Testis (tissue), 3 donors: ENCODE measurements around the gene GALNT18. TPM values are rescaled to one million over a fixed set of nuclear protein-coding genes. Genes with fewer than 3 reads are reported as not detected.

Experiments
- DNase-seq: peaks from one replicate; pipeline ENCODE4 v3.0.0-alpha.2; 2019
- H3K27ac ChIP-seq, 2 donors: fragments of 200-600 bp; sonication (generic); one replicate each; pipeline ENCODE4 v1.5.1; 2019
- H3K27me3 ChIP-seq: fragments of 200-600 bp; sonication (generic); one replicate; pipeline ENCODE4 v1.5.1; 2019
- H3K36me3 ChIP-seq: fragments of 200-600 bp; sonication (generic); one replicate; pipeline ENCODE4 v1.5.1; 2017; ENCODE audit warnings: low read depth; ENCODE audit errors: missing control alignments
- H3K4me1 ChIP-seq: fragments of 200-600 bp; sonication (generic); one replicate; pipeline ENCODE4 v1.5.1; 2019
- H3K4me3 ChIP-seq, 2 donors: fragments of 200-600 bp; sonication (generic); one replicate each; pipeline ENCODE4 v1.5.1; 2017 to 2019
- H3K9me3 ChIP-seq: fragments of 200-600 bp; sonication (generic); one replicate; pipeline ENCODE4 v1.5.1; 2017
- POLR2A ChIP-seq: fragments of 450-650 bp; IDR thresholded peaks from one replicate; pipeline ENCODE4 v1.6.1; 2017; ENCODE audit warnings: antibody characterized with exemption, mild to moderate bottlenecking, moderate library complexity
- WGBS, 2 donors: methylation state at CpG; one replicate each; pipeline ENCODE4 v1.1.5; 2018; 5-methylcytosine and 5-hydroxymethylcytosine counted together
- intact Hi-C: fragments of 100-400 bp; cut with DNase I; formaldehyde crosslinking; loops from one replicate; pipeline ENCODE4 v1.15.1; 2023; ENCODE audit warnings: low total_unique reads
- polyA plus RNA-seq: library from polyadenylated mRNA; stranded (reverse); fragments of 350-450 nt; fragmentation: Illumina TruSeq; extraction: RNeasy Lipid Tissue Mini Kit (QIAGEN cat#74804); gene quantifications from one replicate; pipeline ENCODE4 v1.2.3, GENCODE V29; 2014; ENCODE audit warnings: low read depth, low replicate concordance; ENCODE audit not compliant: insufficient read depth
- total RNA-seq, 2 donors: library from RNA; depleted of rRNA; stranded (reverse); fragments of >200 nt; gene quantifications; one replicate each; pipeline ENCODE4 v1.2.3, GENCODE V29; 2016
- TF ChIP-seq, protein P1 (sequence below), 3 experiments: fragments of 450-650 bp in 2 of 3; fragments of 200-600 bp in 1 of 3; sonication (generic) in 1 of 3; IDR thresholded peaks; one replicate each; pipeline ENCODE4 v1.5.1; 2016 to 2019; ENCODE audit warnings: antibody characterized with exemption in 3 of 3, mild to moderate bottlenecking in 2 of 3, moderate library complexity in 1 of 3

The GALNT18 gene
- total and polyA plus RNA-seq, 3 donors from 2014 or later, result 39.2 to 106 (median 73.9) TPM

DNA sequence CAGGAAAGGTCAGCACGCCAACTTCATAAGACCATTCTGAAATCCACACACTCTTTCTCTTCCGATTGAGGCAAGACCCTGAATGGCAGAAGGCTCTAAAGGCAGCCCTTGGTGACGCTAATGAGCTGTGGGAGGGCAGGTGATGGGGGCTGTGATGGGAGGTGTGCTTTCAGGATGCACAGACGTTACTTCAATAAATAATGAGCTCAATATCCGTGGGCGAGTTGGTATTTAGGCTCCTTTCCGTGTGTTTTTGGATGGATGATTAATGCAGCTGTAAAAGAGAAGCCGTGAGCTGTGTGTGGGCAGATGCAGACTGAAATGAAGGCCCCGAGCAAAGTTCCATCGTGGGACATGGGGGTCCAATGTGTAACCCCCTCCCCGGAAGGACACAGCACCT, 138.2 kb downstream of the GALNT18 start:
- H3K27ac ChIP-seq, result no peak overlapping the region
- no peaks in the 10 kb centered on the region for H3K4me1 ChIP-seq
- H3K27me3 ChIP-seq, result no peaks in the 10 kb centered on the region
- no peak for DNase-seq
- H3K9me3 ChIP-seq, result no peaks in the 10 kb centered on the region
- TF ChIP-seq, protein P1, sequence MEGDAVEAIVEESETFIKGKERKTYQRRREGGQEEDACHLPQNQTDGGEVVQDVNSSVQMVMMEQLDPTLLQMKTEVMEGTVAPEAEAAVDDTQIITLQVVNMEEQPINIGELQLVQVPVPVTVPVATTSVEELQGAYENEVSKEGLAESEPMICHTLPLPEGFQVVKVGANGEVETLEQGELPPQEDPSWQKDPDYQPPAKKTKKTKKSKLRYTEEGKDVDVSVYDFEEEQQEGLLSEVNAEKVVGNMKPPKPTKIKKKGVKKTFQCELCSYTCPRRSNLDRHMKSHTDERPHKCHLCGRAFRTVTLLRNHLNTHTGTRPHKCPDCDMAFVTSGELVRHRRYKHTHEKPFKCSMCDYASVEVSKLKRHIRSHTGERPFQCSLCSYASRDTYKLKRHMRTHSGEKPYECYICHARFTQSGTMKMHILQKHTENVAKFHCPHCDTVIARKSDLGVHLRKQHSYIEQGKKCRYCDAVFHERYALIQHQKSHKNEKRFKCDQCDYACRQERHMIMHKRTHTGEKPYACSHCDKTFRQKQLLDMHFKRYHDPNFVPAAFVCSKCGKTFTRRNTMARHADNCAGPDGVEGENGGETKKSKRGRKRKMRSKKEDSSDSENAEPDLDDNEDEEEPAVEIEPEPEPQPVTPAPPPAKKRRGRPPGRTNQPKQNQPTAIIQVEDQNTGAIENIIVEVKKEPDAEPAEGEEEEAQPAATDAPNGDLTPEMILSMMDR (IDR thresholded peaks at IDR 0.05), result no peak
- WGBS, 2 donors, result 78 to 85% methylated on average over 11 of the region's 11 CpGs
- no peaks in the 10 kb centered on the region for H3K36me3 ChIP-seq
- intact Hi-C loops, result no loop called here
- no peak overlapping the region for H3K4me3 ChIP-seq

DNA sequence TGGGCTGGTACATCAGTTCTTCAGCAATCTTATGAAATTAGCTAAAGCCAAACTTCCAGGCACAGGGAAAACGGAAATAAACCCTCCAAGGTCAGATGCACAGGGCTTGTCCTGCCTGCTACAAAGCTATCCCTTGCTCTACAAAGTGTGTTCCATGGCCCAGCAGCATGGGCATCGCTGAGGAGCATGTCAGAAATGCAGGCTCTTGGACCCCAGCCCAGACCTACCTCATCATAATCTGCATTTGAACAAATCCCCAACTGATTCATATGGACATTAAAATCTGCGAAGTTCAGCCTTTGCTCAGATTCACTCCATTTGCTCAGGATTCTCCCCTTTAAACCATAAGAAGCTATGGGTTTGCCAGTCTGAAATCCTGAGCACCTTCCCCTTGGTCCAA, 139.1 kb downstream of the GALNT18 start:
- intact Hi-C loops, result no loop called here
- WGBS, 2 donors, result 67 to 73% methylated on average over 3 of the region's 3 CpGs
- no peak for DNase-seq

DNA sequence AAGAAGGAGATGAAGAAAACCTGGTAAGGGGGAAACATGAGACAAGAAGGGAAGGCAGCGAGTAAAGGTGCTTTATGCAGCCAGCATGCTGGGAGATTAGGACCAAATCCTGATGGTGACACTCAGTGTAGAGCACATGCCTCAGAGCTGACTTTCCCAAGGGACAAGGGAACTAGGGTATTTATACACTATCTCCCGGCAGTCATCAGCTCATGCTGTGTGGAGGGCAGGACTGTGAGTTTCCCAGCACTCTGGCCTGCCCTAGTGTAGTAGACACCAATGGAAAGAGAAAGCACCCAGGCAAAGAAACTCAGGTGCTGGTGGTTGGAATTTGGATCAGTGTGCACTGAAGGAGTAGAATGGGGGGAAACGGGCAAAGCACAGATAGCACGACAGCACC, 140.4 kb downstream of the GALNT18 start:
- WGBS, 2 donors, result 84 to 92% methylated on average over 4 of the region's 4 CpGs
- TF ChIP-seq, protein P1 (IDR thresholded peaks at IDR 0.05), result no peak
- no peak for TF ChIP-seq POLR2A

More for the DNA sequence above, 139.1 kb downstream of the GALNT18 start:
- Histone ChIP-seq H3K36me3 (no peaks in the 10 kb centered on the region), H3K9me3 (no peaks in the 10 kb centered on the region), H3K4me1 (peaks cover 5% of the 10 kb centered on the region), H3K27me3 (no peaks in the 10 kb centered on the region), H3K27ac (no peak overlapping the region), H3K4me3 (no peak overlapping the region)
- TF ChIP-seq, protein P1 (IDR thresholded peaks at IDR 0.05), result no peak
- TF ChIP-seq POLR2A, result no peak

DNA sequence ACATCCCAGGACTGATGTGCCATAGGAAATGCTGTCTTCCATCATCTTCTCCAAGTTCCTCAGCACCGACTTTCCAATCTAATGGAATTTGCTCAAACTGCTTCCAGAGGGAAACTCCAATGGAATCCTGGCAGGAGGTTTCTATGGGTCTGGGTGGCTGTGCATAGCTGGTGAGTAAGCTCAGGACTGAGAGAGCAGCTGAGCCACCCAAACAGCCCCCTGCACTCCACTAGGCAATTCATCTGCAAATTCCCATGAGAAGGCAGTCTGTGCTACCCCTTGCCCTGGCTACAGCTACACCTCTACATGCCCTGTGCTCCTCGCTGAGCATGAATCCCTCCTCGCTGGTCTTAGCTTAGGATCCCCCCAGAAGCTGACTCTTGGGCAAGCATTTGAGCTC, 140.8 kb downstream of the GALNT18 start:
- Histone ChIP-seq H3K4me3 (no peak overlapping the region), H3K27ac (no peak overlapping the region), H3K27me3 (no peaks in the 10 kb centered on the region), H3K36me3 (no peaks in the 10 kb centered on the region), H3K4me1 (peaks cover 6% of the 10 kb centered on the region), H3K9me3 (no peaks in the 10 kb centered on the region)
- no peak for DNase-seq
- intact Hi-C loops, result no loop called here
- TF ChIP-seq POLR2A, result no peak
- TF ChIP-seq, protein P1 (IDR thresholded peaks at IDR 0.05), result no peak
- 66 to 75% methylated on average over 2 of the region's 3 CpGs for WGBS, 2 donors

More for the DNA sequence above, 140.4 kb downstream of the GALNT18 start:
- no peak for DNase-seq
- Histone ChIP-seq H3K9me3 (no peaks in the 10 kb centered on the region), H3K27me3 (no peaks in the 10 kb centered on the region), H3K36me3 (no peaks in the 10 kb centered on the region), H3K27ac (no peak overlapping the region), H3K4me1 (peaks cover 6% of the 10 kb centered on the region), H3K4me3 (no peak overlapping the region)
- intact Hi-C loops, result no loop called here

DNA sequence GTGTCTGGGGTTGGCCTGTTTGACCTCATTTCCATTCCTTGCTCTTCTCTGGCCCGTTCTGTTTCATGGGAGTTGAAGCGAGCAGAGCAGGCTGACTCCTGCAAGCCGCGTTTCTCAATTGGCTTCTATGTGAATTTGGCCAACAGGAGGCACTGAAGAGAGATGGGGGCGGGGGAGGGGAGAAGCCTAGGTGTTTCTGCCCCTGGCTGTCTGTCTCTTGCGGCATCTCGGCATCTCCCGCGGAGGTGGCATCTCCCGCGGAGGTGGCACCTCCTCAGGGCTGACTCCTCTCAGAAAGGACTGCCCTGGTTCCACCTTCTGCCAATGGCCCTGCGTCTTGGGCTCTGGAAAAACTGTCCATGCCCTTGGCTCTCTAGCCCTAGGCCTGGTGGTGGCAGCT, 143.1 kb downstream of the GALNT18 start:
- no peak for DNase-seq
- TF ChIP-seq, protein P1 (IDR thresholded peaks at IDR 0.05), result no peak
- no peak for TF ChIP-seq POLR2A
- 81 to 93% methylated on average over 6 to 12 of the region's 12 CpGs for WGBS, 2 donors
- H3K4me1 ChIP-seq, result peaks cover 6% of the 10 kb centered on the region
- intact Hi-C loops, result no loop called here
- H3K27ac ChIP-seq, result no peak overlapping the region
- H3K27me3 ChIP-seq, result no peaks in the 10 kb centered on the region
- no peaks in the 10 kb centered on the region for H3K9me3 ChIP-seq
- H3K36me3 ChIP-seq, result no peaks in the 10 kb centered on the region
- H3K4me3 ChIP-seq, result no peak overlapping the region
